GM15510 (cell line): ENCODE data around the gene ABLIM2.

Source experiments
- POLR2A ChIP-seq: IDR thresholded peaks from 3 replicates; pipeline ENCODE4 v1.6.1; 2011; ENCODE audit warnings: borderline replicate concordance; ENCODE audit not compliant: insufficient read length; ENCODE audit errors: extremely low read depth

Gene ABLIM2

GRCh38 chr4:8023696-8024033, 134.9 kb downstream of the ABLIM2 start:
- no peak for TF ChIP-seq POLR2A

GRCh38 chr4:8022767-8023695, 135.6 kb downstream of the ABLIM2 start:
- TF ChIP-seq POLR2A: no peak

GRCh38 chr4:8021796-8022195, 136.8 kb downstream of the ABLIM2 start:
- no peak for TF ChIP-seq POLR2A

GRCh38 chr4:8019396-8020365, 138.9 kb downstream of the ABLIM2 start:
- TF ChIP-seq POLR2A: no peak

GRCh38 chr4:8016527-8016926, 142.1 kb downstream of the ABLIM2 start:
- no peak for TF ChIP-seq POLR2A

GRCh38 chr4:8015512-8015911, 143.1 kb downstream of the ABLIM2 start:
- TF ChIP-seq POLR2A: no peak

- no peak for TF ChIP-seq POLR2A
Measured at GRCh38 chr4:8013976-8014726, 144.5 kb downstream of the ABLIM2 start.

- no peak for TF ChIP-seq POLR2A
Measured at GRCh38 chr4:8012517-8012916, 146.1 kb downstream of the ABLIM2 start.

- TF ChIP-seq POLR2A: no peak
Measured at GRCh38 chr4:8010618-8011017, 148.0 kb downstream of the ABLIM2 start.

GRCh38 chr4:8009710-8010511, 148.7 kb downstream of the ABLIM2 start:
- TF ChIP-seq POLR2A: no peak

- no peak for TF ChIP-seq POLR2A
Measured at GRCh38 chr4:8009097-8009496, 149.5 kb downstream of the ABLIM2 start.

GRCh38 chr4:8008391-8008790, 150.2 kb downstream of the ABLIM2 start:
- TF ChIP-seq POLR2A: no peak

- no peak for TF ChIP-seq POLR2A
Measured at GRCh38 chr4:8007581-8007980, 151.0 kb downstream of the ABLIM2 start.

- no peak for TF ChIP-seq POLR2A
Measured at GRCh38 chr4:8006471-8006870, 152.1 kb downstream of the ABLIM2 start.
